Sciatic nerve (tissue), 2 donors: ENCODE data around the gene PRSS56. TPM values are rescaled to one million over a fixed set of nuclear protein-coding genes. Genes with fewer than 3 reads are reported as not detected.

Experiments used
- ATAC-seq: fragments of 200-7000 bp; cut with Tn5 transposase; one replicate; pipeline ENCODE4 v1.9.1; 2020; ENCODE audit warnings: mild to moderate bottlenecking, moderate library complexity
- DNase-seq: peaks from one replicate; pipeline ENCODE4 v3.0.0-alpha.2; 2020; ENCODE audit warnings: low spot score
- intact Hi-C: fragments of 100-400 bp; cut with DNase I; formaldehyde crosslinking; loops from one replicate; pipeline ENCODE4 v1.14.2; 2022
- total RNA-seq: library from RNA; stranded (reverse); fragmentation: NEBNext Ultra II Directional; extraction: Animal tissue kit (Norgen Biotek cat#: 25700); gene quantifications from one replicate; pipeline ENCODE4 v1.2.1, GENCODE V29; 2021
- donor health status: DM: no; HTN: no; CAD: no.
- donor health status: DM: no; HTN: no; CAD: no.

PRSS56 gene
- total RNA-seq, 1 donor from 2014 or later = not detected

DNA sequence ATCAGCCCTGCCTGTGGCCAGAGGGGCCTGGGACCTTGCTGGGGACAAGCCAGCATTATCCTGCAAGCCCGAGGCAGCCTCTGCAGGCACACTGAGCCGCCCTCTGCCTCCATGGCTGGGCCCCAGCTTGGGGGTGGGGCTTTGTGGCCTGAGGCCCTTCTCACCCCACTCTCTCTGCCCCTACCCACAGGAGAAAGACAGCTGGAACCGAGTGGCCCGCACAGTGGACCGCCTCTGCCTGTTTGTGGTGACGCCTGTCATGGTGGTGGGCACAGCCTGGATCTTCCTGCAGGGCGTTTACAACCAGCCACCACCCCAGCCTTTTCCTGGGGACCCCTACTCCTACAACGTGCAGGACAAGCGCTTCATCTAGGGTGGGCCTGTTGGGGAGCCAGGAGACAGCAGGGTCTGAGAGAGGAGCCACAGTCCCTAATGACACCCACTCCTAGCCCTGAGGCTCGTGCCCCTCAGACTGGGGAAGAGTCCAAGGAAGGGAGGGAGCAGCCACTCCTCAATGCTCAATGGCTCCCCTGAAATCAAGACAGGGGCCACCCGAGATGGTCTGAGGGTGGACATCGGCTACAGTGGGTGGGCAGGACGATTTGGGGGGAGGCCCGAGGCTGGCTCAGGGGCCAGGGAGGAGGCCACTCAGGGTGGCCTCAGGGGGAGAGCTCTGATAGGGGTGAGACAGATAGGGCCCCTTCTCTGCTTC is 14.9 kb downstream of the PRSS56 start:
- intact Hi-C loops = no loop called here
- ATAC-seq (no peak), DNase-seq (peak; percentile 25)

DNA sequence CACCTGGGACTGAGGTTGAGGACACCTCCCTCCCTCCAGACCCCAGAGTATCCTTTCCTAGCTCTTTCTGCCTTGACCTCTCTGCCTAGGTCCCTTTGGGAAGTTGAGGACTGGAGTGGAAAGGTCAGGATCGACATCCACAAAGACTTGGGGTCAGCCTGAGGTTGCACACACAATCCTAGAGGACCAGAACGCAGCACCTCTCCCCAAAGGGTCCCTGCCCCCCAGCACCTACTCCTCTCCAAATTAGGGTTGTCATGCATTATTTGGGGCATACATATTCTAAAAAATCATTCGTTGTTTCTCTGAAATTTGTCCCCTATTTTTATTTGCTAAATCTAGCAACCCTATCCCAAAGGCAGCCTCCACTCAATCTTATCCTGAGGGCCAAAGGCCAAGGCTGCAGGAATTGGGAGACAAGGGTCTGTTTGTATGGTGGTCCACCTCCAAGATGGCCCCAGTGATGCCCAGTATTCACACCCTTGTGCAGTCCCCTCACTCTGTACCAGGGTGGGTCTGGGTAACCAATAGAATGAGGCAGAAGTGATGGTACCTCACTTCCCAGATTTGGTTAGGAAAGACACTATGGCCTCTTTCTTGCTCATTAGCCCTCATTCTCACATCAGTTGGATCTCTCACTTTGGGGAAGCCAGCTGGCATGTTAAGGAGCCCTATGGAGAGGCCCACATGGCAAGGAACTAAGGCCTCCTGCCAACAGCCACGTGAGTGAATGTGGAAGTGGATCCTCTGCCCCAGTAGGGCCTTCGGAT is 15.8 kb downstream of the PRSS56 start:
- intact Hi-C loops = no loop called here
- ATAC-seq (no peak), DNase-seq (peak; percentile 19)

DNA sequence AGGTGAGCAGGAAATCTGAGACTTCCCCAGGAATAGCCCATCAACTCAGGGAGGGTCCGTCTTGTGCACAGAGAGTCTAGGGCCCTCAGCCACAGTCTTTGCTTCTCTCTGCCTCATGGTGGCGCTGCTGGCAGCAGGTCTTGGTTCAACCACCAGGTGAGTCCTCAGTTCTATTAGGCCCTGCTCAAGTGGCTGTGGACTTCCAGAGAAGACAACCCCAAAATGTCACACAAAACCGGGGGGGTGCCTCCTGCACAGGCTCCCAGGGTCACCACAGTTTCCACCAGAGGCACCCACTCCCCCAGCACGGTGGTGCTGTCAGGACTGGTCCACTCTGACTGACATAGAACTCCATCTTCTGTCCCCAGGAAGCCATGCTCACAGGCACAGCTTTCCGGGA is 16.9 kb downstream of the PRSS56 start:
- ATAC-seq (no peak), DNase-seq (peak; percentile 37)
- intact Hi-C loops = no loop called here

- ATAC-seq (no peak), DNase-seq (peak; percentile 40)
- intact Hi-C loops = no loop called here
These were observed 17.3 kb downstream of the PRSS56 start for GRCh38 chr2:232537499-232537898.

- intact Hi-C loops = no loop called here
- DNase-seq = no peak
- ATAC-seq = no peak
These were observed 18.5 kb downstream of the PRSS56 start for GRCh38 chr2:232538671-232539070.

- DNase-seq = peak; percentile 31
- no peak for ATAC-seq
- intact Hi-C loops = no loop called here
These were observed 19.4 kb downstream of the PRSS56 start, which contains the start of gene CHRNG for GRCh38 chr2:232539298-232540231. Gene CHRNG (plus strand): TSS chr2:232539692. CDS start chr2:232539748, 56 bp downstream.

DNA sequence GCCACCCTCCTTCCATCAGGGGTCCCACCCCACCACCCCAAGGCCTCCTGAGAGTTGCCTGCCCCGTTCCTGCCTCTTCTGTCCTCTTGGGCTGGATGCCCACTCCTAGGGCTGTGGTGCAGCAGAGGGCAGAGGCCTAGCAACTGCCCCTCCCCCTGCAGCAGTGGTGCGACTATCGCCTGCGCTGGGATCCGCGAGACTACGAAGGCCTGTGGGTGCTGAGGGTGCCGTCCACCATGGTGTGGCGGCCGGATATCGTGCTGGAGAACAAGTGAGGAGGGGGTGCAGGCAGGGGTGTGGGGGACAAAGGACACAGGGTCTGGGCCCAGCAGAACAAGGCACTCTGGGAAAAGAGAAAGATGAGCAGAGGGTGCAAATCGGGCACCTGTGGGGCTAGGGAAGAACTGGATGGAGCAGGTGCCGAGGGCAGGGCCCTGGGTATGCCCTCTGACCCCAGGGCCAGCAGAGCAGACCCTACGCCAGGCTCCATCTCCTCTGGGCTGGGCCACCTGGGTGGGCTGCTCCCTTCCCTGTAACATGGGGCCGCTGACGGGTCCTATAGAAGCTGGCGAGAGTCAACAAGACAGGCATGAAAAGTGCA is 20.4 kb downstream of the PRSS56 start:
- intact Hi-C loops = no loop called here
- peak; percentile 50 for DNase-seq
- ATAC-seq = no peak

GRCh38 chr2:232541195-232541960 is 21.2 kb downstream of the PRSS56 start:
- intact Hi-C loops = no loop called here
- DNase-seq = peak; percentile 45
- ATAC-seq = no peak

GRCh38 chr2:232541961-232542714 is 21.9 kb downstream of the PRSS56 start:
- ATAC-seq (no peak), DNase-seq (peak; percentile 38)
- intact Hi-C loops = no loop called here

DNA sequence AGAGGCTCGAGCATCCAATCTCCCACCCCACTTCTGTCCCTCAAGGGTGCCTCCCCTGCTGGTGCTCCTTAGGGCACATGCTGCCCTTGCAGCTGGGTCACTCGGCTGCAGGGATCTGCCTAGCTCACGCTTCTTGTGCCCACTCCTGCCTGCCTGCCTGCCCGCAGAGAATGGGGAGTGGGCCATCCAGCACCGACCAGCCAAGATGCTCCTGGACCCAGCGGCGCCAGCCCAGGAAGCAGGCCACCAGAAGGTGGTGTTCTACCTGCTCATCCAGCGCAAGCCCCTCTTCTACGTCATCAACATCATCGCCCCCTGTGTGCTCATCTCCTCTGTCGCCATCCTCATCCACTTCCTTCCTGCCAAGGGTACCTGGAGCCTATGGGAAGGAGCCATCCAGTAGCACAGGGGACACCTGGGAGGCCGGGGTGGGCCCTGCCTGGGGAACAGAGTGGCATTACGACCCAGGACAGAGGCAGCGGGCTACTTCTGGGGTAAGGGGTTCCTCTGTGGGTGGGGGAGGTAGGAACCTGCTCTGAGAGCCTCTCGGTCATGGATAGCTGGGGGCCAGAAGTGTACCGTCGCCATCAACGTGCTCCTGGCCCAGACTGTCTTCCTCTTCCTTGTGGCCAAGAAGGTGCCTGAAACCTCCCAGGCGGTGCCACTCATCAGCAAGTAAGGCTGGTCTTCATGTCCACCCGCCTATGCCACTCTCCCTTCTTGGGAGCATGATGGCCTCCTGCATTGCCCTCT is 22.7 kb downstream of the PRSS56 start:
- DNase-seq (peak; percentile 33), ATAC-seq (no peak)
- intact Hi-C loops = no loop called here

DNA sequence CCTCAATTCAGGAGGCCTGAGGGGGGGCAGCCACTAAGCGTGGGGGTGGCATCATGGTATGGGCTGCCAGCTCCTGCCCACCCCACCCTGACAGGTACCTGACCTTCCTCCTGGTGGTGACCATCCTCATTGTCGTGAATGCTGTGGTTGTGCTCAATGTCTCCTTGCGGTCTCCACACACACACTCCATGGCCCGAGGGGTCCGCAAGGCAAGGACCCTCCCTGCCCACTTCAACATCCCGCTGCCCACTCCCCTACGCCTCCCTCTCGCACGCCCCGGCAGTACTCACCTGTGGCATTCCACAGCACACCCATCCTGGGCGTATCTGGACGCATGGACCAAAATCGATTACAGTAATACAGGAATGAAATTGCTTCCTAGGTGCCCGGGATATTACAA is 23.3 kb downstream of the PRSS56 start:
- intact Hi-C loops = no loop called here
- no peak for ATAC-seq
- no peak for DNase-seq

DNA sequence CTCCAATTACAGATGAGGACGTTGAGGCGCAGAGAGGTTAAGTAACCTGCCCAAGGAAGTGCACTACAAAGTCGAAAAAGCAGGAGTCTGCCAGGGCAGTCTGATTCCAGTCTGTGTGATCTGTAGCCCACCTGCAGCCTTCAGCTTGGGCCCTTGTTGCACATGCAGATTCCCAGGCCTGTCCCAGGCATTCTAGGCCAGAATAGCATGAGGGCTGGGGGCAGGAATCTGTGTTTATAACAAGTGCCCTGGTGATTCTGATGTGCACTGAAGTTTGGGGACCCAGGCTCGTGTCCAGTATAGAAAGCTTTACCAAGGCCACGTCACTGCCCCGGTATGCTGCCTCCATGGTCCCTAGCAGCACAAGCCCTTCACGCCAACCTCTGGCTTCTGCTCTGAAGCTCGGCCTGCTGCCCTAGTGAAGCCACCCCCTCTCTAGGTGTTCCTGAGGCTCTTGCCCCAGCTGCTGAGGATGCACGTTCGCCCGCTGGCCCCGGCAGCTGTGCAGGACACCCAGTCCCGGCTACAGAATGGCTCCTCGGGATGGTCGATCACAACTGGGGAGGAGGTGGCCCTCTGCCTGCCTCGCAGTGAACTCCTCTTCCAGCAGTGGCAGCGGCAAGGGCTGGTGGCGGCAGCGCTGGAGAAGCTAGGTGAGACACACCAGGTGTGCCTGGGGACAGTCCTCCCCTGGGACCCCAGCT is 23.9 kb downstream of the PRSS56 start:
- intact Hi-C loops = no loop called here
- no peak for DNase-seq
- ATAC-seq = no peak

DNA sequence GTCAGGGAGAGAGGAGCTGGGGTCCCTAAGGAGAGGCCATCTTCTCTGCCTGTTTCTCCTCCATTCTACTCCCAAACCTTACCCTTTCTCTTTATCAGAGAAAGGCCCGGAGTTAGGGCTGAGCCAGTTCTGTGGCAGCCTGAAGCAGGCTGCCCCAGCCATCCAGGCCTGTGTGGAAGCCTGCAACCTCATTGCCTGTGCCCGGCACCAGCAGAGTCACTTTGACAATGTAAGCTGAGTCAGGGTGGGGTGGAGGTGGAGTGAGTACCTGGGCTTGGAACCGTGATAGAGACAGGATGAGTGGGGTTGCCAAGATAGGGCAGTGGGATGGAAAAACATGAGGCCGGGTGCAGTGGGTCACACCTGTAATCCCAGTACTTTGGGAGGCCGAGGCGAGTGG is 24.5 kb downstream of the PRSS56 start:
- intact Hi-C loops = no loop called here
- DNase-seq (no peak), ATAC-seq (no peak)

GRCh38 chr2:232545511-232546375 is 25.6 kb downstream of the PRSS56 start:
- DNase-seq (no peak), ATAC-seq (no peak)
- intact Hi-C loops = no loop called here

DNA sequence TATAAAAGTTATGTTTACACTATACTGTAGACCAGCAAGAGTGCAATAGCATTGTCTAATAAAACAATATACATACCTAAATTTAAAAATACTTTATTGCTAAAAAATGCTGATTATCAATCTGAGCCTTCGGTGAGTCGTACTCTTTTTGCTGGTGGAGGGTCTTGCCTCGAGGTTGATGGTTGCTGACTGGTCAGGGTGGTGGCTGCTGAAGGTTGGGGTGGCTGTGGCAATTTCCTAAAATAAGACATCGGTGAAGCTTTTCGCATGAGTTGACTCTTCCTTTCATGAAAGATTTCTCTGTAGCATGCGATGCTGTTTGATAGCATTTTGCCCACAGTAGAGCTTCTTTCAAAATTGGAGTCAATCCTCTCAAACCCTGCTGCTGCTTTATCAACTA is 27.8 kb downstream of the PRSS56 start:
- intact Hi-C loops = no loop called here
- no peak for ATAC-seq
- DNase-seq = no peak
